Testis (tissue), 3 donors: ENCODE data around the gene AVPR2. TPM values are rescaled to one million over a fixed set of nuclear protein-coding genes. Genes with fewer than 3 reads are reported as not detected.

Source experiments
- DNase-seq: peaks from one replicate; pipeline ENCODE4 v3.0.0-alpha.2; 2019
- H3K27ac ChIP-seq, 2 donors: fragments of 200-600 bp; sonication (generic); one replicate each; pipeline ENCODE4 v1.5.1; 2019
- H3K27me3 ChIP-seq: fragments of 200-600 bp; sonication (generic); one replicate; pipeline ENCODE4 v1.5.1; 2019
- H3K36me3 ChIP-seq: fragments of 200-600 bp; sonication (generic); one replicate; pipeline ENCODE4 v1.5.1; 2017; ENCODE audit warnings: low read depth; ENCODE audit errors: missing control alignments
- H3K4me1 ChIP-seq: fragments of 200-600 bp; sonication (generic); one replicate; pipeline ENCODE4 v1.5.1; 2019
- H3K4me3 ChIP-seq, 2 donors: fragments of 200-600 bp; sonication (generic); one replicate each; pipeline ENCODE4 v1.5.1; 2017 to 2019
- H3K9me3 ChIP-seq: fragments of 200-600 bp; sonication (generic); one replicate; pipeline ENCODE4 v1.5.1; 2017
- CTCF ChIP-seq, 3 experiments: fragments of 450-650 bp in 2 of 3; fragments of 200-600 bp in 1 of 3; sonication (generic) in 1 of 3; IDR thresholded peaks; one replicate each; pipeline ENCODE4 v1.5.1; 2016 to 2019; ENCODE audit warnings: antibody characterized with exemption in 3 of 3, mild to moderate bottlenecking in 2 of 3, moderate library complexity in 1 of 3
- POLR2A ChIP-seq: fragments of 450-650 bp; IDR thresholded peaks from one replicate; pipeline ENCODE4 v1.6.1; 2017; ENCODE audit warnings: antibody characterized with exemption, mild to moderate bottlenecking, moderate library complexity
- WGBS, 2 donors: methylation state at CpG; one replicate each; pipeline ENCODE4 v1.1.5; 2018; 5-methylcytosine and 5-hydroxymethylcytosine counted together
- intact Hi-C: fragments of 100-400 bp; cut with DNase I; formaldehyde crosslinking; loops from one replicate; pipeline ENCODE4 v1.15.1; 2023; ENCODE audit warnings: low total_unique reads
- polyA plus RNA-seq: library from polyadenylated mRNA; stranded (reverse); fragments of 350-450 nt; fragmentation: Illumina TruSeq; extraction: RNeasy Lipid Tissue Mini Kit (QIAGEN cat#74804); gene quantifications from one replicate; pipeline ENCODE4 v1.2.3, GENCODE V29; 2014; ENCODE audit warnings: low read depth, low replicate concordance; ENCODE audit not compliant: insufficient read depth
- total RNA-seq, 2 donors: library from RNA; depleted of rRNA; stranded (reverse); fragments of >200 nt; gene quantifications; one replicate each; pipeline ENCODE4 v1.2.3, GENCODE V29; 2016

AVPR2 gene
- total and polyA plus RNA-seq, 3 donors from 2014 or later: 0.74 to 1.3 (median 1.1) TPM

GRCh38 chrX:153886915-153887314, 17.6 kb upstream of the AVPR2 start:
- DNase-seq: no peak
- Histone ChIP-seq H3K27me3 (no peaks in the 10 kb centered on the region), H3K36me3 (no peaks in the 10 kb centered on the region), H3K4me3 (no peak overlapping the region), H3K9me3 (no peaks in the 10 kb centered on the region), H3K27ac (no peak overlapping the region), H3K4me1 (no peaks in the 10 kb centered on the region)
- intact Hi-C loops: no loop called here
- 2 to 18% methylated on average over 4 to 5 of the region's 13 CpGs for WGBS, 2 donors
- TF ChIP-seq CTCF (IDR thresholded peaks at IDR 0.05) (no peak), POLR2A (no peak)

DNA sequence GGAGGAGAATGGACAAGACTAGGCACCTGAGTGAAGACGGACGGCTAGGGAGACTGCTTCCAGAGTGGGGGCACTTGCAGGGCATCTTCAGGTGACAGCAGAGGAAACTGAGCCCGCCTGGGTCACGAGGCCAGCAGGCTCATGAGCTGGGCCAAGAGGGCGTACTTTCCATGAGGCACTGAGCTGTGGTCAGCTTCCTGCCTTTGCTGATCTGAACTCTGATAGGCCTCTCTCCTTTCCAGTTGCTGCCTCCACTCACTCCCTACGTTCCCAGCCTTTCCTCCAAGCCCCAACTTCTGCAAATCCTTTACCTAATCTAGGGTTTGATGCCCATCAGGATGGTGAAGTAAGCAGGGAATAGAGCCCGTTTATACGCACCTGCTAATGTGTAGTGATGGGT, 17.1 kb upstream of the AVPR2 start:
- H3K27me3 ChIP-seq: no peaks in the 10 kb centered on the region
- H3K4me1 ChIP-seq: no peaks in the 10 kb centered on the region
- H3K9me3 ChIP-seq: no peaks in the 10 kb centered on the region
- H3K27ac ChIP-seq: no peak overlapping the region
- no peak for DNase-seq
- 76 to 80% methylated on average over 4 to 8 of the region's 8 CpGs for WGBS, 2 donors
- TF ChIP-seq CTCF (IDR thresholded peaks at IDR 0.05): no peak
- TF ChIP-seq POLR2A: no peak
- no peak overlapping the region for H3K4me3 ChIP-seq
- H3K36me3 ChIP-seq: no peaks in the 10 kb centered on the region
- intact Hi-C loops: no loop called here

- Histone ChIP-seq H3K9me3 (no peaks in the 10 kb centered on the region), H3K27ac (no peak overlapping the region), H3K4me1 (no peaks in the 10 kb centered on the region), H3K27me3 (no peaks in the 10 kb centered on the region), H3K36me3 (no peaks in the 10 kb centered on the region), H3K4me3 (no peak overlapping the region)
- intact Hi-C loops: no loop called here
- DNase-seq: no peak
- WGBS, 2 donors: 77% methylated on average over 6 of the region's 6 CpGs
- no peak for TF ChIP-seq CTCF (IDR thresholded peaks at IDR 0.05)
- TF ChIP-seq POLR2A: no peak
These were observed 16.1 kb upstream of the AVPR2 start for GRCh38 chrX:153888344-153888743.

DNA sequence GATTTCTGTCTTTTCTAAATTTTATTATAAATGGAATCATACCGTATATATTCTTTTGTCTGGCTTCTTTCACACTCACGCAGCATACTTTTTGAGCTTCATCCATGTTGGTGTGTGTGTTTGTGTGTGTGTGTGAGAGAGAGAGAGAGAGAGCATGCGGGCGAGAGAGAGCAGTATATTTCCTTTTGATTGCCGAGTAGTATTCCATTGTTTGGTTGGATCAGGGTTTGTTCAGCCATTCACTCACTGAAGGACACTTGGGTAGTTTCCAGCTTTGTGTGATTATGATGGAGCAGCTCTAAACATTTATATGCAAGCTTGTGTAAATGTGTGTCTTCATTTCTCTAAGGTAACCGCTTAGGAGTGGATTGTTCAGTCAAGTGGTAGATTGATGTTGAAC, 15.3 kb upstream of the AVPR2 start:
- H3K36me3 ChIP-seq: no peaks in the 10 kb centered on the region
- 92 to 93% methylated on average over 5 to 6 of the region's 6 CpGs for WGBS, 2 donors
- intact Hi-C loops: no loop called here
- no peak for TF ChIP-seq POLR2A
- no peak for TF ChIP-seq CTCF (IDR thresholded peaks at IDR 0.05)
- no peak for DNase-seq
- H3K27me3 ChIP-seq: no peaks in the 10 kb centered on the region
- H3K27ac ChIP-seq: no peak overlapping the region
- H3K4me1 ChIP-seq: no peaks in the 10 kb centered on the region
- no peaks in the 10 kb centered on the region for H3K9me3 ChIP-seq
- no peak overlapping the region for H3K4me3 ChIP-seq

GRCh38 chrX:153897899-153898298, 6.6 kb upstream of the AVPR2 start:
- no peak for DNase-seq
- Histone ChIP-seq H3K4me1 (peaks cover 3% of the 10 kb centered on the region), H3K27ac (no peak overlapping the region), H3K4me3 (no peak overlapping the region), H3K36me3 (no peaks in the 10 kb centered on the region), H3K27me3 (no peaks in the 10 kb centered on the region), H3K9me3 (no peaks in the 10 kb centered on the region)
- TF ChIP-seq POLR2A (no peak), CTCF (IDR thresholded peaks at IDR 0.05) (no peak)
- intact Hi-C loops: no loop called here
